ENCODE results near the gene DMXL2.

DMXL2 gene

GRCh38 chr15:51403946-51404695 lies 218.4 kb downstream of the DMXL2 start:
- H3K4me1 Mint-ChIP-seq: no peaks in the 10 kb centered on the region
- H3K36me3 Mint-ChIP-seq (ENCODE audit: low read depth): no peaks in the 10 kb centered on the region
- no peak for ATAC-seq
- H3K27me3 Mint-ChIP-seq: peaks cover 11% of the 10 kb centered on the region
- no peak for DNase-seq
- H3K9me3 Mint-ChIP-seq: no peaks in the 10 kb centered on the region
- no peak overlapping the region for H3K27ac Mint-ChIP-seq
- no peak overlapping the region for H3K4me3 Mint-ChIP-seq

GRCh38 chr15:51403072-51403878 lies 219.3 kb downstream of the DMXL2 start:
- no peaks in the 10 kb centered on the region for H3K36me3 Mint-ChIP-seq (ENCODE audit: low read depth)
- H3K9me3 Mint-ChIP-seq: no peaks in the 10 kb centered on the region
- H3K4me1 Mint-ChIP-seq: no peaks in the 10 kb centered on the region
- DNase-seq: no peak
- H3K4me3 Mint-ChIP-seq: no peak overlapping the region
- H3K27me3 Mint-ChIP-seq: peaks cover 11% of the 10 kb centered on the region
- ATAC-seq: no peak
- no peak overlapping the region for H3K27ac Mint-ChIP-seq

GRCh38 chr15:51401872-51402517 lies 220.6 kb downstream of the DMXL2 start:
- Mint-ChIP-seq H3K9me3 (no peaks in the 10 kb centered on the region), H3K4me1 (no peaks in the 10 kb centered on the region), H3K27me3 (peaks cover 7% of the 10 kb centered on the region), H3K27ac (no peak overlapping the region), H3K4me3 (no peak overlapping the region), H3K36me3 (ENCODE audit: low read depth) (no peaks in the 10 kb centered on the region)
- ATAC-seq: no peak
- DNase-seq: peak; percentile 6

- no peak overlapping the region for H3K27ac Mint-ChIP-seq
- no peak overlapping the region for H3K4me3 Mint-ChIP-seq
- no peaks in the 10 kb centered on the region for H3K9me3 Mint-ChIP-seq
- no peaks in the 10 kb centered on the region for H3K4me1 Mint-ChIP-seq
- no peak for DNase-seq
- ATAC-seq: no peak
- peaks cover 7% of the 10 kb centered on the region for H3K27me3 Mint-ChIP-seq
- no peaks in the 10 kb centered on the region for H3K36me3 Mint-ChIP-seq (ENCODE audit: low read depth)
Measured at GRCh38 chr15:51401051-51401780, 221.4 kb downstream of the DMXL2 start.

- no peaks in the 10 kb centered on the region for H3K9me3 Mint-ChIP-seq
- no peaks in the 10 kb centered on the region for H3K36me3 Mint-ChIP-seq (ENCODE audit: low read depth)
- H3K27ac Mint-ChIP-seq: no peak overlapping the region
- no peaks in the 10 kb centered on the region for H3K4me1 Mint-ChIP-seq
- no peak for ATAC-seq
- DNase-seq: no peak
- no peak overlapping the region for H3K4me3 Mint-ChIP-seq
- H3K27me3 Mint-ChIP-seq: peaks cover 4% of the 10 kb centered on the region
Measured at GRCh38 chr15:51398626-51399025, 223.9 kb downstream of the DMXL2 start.
